ENCODE measurements around the gene SLC22A2.

The SLC22A2 gene

GRCh38 chr6:160264061-160264612 lies 5.5 kb upstream of the SLC22A2 start:
- H3K4me1 ChIP-seq (ENCODE audit: insufficient read depth, low read length, poor library complexity, severe bottlenecking) = no peaks in the 10 kb centered on the region
- no peaks in the 10 kb centered on the region for H3F3A ChIP-seq (ENCODE audit: low read depth)
- H3K27me3 ChIP-seq (ENCODE audit: insufficient read depth, low read length, poor library complexity, severe bottlenecking) = no peaks in the 10 kb centered on the region
- no peak overlapping the region for H3K9ac ChIP-seq (ENCODE audit: low read depth, low read length, poor library complexity, severe bottlenecking)
- no peaks in the 10 kb centered on the region for H3K36me3 ChIP-seq (ENCODE audit: insufficient read depth, low read length)
- no peak overlapping the region for H3K4me2 ChIP-seq (ENCODE audit: low read depth, low read length, poor library complexity, severe bottlenecking)
- no peak overlapping the region for H2AFZ ChIP-seq (ENCODE audit: low read length)
- no peak for TF ChIP-seq CTCF (conservative IDR thresholded peaks at IDR 0.05; ENCODE audit: low read length)
- H3K4me3 ChIP-seq (ENCODE audit: low read length, poor library complexity, severe bottlenecking) = no peak overlapping the region
- H3K79me2 ChIP-seq (ENCODE audit: insufficient read depth, low read length) = no peaks in the 10 kb centered on the region
- no peaks in the 10 kb centered on the region for H4K20me1 ChIP-seq (ENCODE audit: insufficient read depth, low read length, poor library complexity, severe bottlenecking)
- no peaks in the 10 kb centered on the region; the same call in 1 of the 2 replicates for H3K9me3 ChIP-seq (ENCODE audit: insufficient read depth, low read depth, low read length)
- H3K9me2 ChIP-seq (replicated peaks; ENCODE audit: low read depth, low read length) = no peaks in the 10 kb centered on the region

GRCh38 chr6:160263196-160263939 lies 4.7 kb upstream of the SLC22A2 start:
- no peaks in the 10 kb centered on the region; the same call in 1 of the 2 replicates for H3K9me3 ChIP-seq (ENCODE audit: insufficient read depth, low read depth, low read length)
- no peaks in the 10 kb centered on the region for H3K4me1 ChIP-seq (ENCODE audit: insufficient read depth, low read length, poor library complexity, severe bottlenecking)
- no peak overlapping the region for H3K4me2 ChIP-seq (ENCODE audit: low read depth, low read length, poor library complexity, severe bottlenecking)
- H2AFZ ChIP-seq (ENCODE audit: low read length) = no peak overlapping the region
- H3K4me3 ChIP-seq (ENCODE audit: low read length, poor library complexity, severe bottlenecking) = no peak overlapping the region
- TF ChIP-seq EZH2phosphoT487 (IDR thresholded peaks at IDR 0.05; ENCODE audit: borderline replicate concordance) (no peak), CTCF (conservative IDR thresholded peaks at IDR 0.05; ENCODE audit: low read length) (no peak)
- H3F3A ChIP-seq (ENCODE audit: low read depth) = no peaks in the 10 kb centered on the region
- no peaks in the 10 kb centered on the region for H4K20me1 ChIP-seq (ENCODE audit: insufficient read depth, low read length, poor library complexity, severe bottlenecking)
- no peak overlapping the region for H3K9ac ChIP-seq (ENCODE audit: low read depth, low read length, poor library complexity, severe bottlenecking)
- H3K79me2 ChIP-seq (ENCODE audit: insufficient read depth, low read length) = no peaks in the 10 kb centered on the region
- no peaks in the 10 kb centered on the region for H3K36me3 ChIP-seq (ENCODE audit: insufficient read depth, low read length)
- no peaks in the 10 kb centered on the region for H3K9me2 ChIP-seq (replicated peaks; ENCODE audit: low read depth, low read length)
- no peaks in the 10 kb centered on the region for H3K27me3 ChIP-seq (ENCODE audit: insufficient read depth, low read length, poor library complexity, severe bottlenecking)

GRCh38 chr6:160261991-160262680 lies 3.5 kb upstream of the SLC22A2 start:
- no peak overlapping the region for H3K4me2 ChIP-seq (ENCODE audit: low read depth, low read length, poor library complexity, severe bottlenecking)
- H3F3A ChIP-seq (ENCODE audit: low read depth) = no peaks in the 10 kb centered on the region
- no peaks in the 10 kb centered on the region for H4K20me1 ChIP-seq (ENCODE audit: insufficient read depth, low read length, poor library complexity, severe bottlenecking)
- H3K4me3 ChIP-seq (ENCODE audit: low read length, poor library complexity, severe bottlenecking) = no peak overlapping the region
- H3K9me2 ChIP-seq (replicated peaks; ENCODE audit: low read depth, low read length) = no peaks in the 10 kb centered on the region
- no peaks in the 10 kb centered on the region for H3K79me2 ChIP-seq (ENCODE audit: insufficient read depth, low read length)
- H3K9me3 ChIP-seq (ENCODE audit: insufficient read depth, low read depth, low read length) = no peaks in the 10 kb centered on the region; the same call in 1 of the 2 replicates
- H3K9ac ChIP-seq (ENCODE audit: low read depth, low read length, poor library complexity, severe bottlenecking) = no peak overlapping the region
- H3K4me1 ChIP-seq (ENCODE audit: insufficient read depth, low read length, poor library complexity, severe bottlenecking) = no peaks in the 10 kb centered on the region
- no peaks in the 10 kb centered on the region for H3K27me3 ChIP-seq (ENCODE audit: insufficient read depth, low read length, poor library complexity, severe bottlenecking)
- TF ChIP-seq EZH2phosphoT487 (IDR thresholded peaks at IDR 0.05; ENCODE audit: borderline replicate concordance) (no peak), CTCF (conservative IDR thresholded peaks at IDR 0.05; ENCODE audit: low read length) (no peak)
- no peak overlapping the region for H2AFZ ChIP-seq (ENCODE audit: low read length)
- no peaks in the 10 kb centered on the region for H3K36me3 ChIP-seq (ENCODE audit: insufficient read depth, low read length)

Measured in Loucy (cell line).